A673 (cell line): ENCODE measurements around the gene HMGCS2.

ENCODE experiments used
- CTCF ChIP-seq: fragments of 300-800, 200-600 bp; sonication (generic); conservative IDR thresholded peaks from 2 replicates; pipeline ENCODE4 v1.5.1; 2017; ENCODE audit warnings: low read depth, mild to moderate bottlenecking, antibody characterized with exemption, low read length, moderate library complexity, mixed read lengths
- EZH2 ChIP-seq: fragments of 200-600 bp; sonication (generic); IDR thresholded peaks from 2 replicates; pipeline ENCODE4 v1.6.1; 2017; ENCODE audit warnings: borderline replicate concordance, low read depth, mild to moderate bottlenecking, mixed read lengths, antibody characterized with exemption, low read length; ENCODE audit not compliant: poor library complexity, severe bottlenecking

DNA sequence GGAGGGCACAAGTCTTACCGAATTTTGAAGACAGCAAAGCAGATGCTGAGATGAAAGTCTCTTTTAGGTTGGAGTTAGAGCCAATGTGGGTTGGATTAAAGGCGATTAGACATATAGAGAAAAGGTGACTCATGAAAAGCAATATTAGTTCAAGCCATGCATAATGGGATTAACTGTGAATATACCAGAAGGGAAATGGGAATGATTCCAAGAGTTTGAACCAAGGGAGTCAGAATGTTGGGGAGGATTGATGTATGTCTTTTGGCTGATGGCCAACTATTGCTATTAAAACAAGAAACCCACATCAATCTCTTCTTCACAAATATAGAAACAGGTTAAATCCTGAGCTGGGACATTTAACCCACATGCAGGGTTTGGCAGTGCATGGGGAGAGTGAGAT, 1.2 kb downstream of the HMGCS2 start:
- TF ChIP-seq CTCF (no peak), EZH2 (no peak)
